Endometrium (tissue), 2 donors: ENCODE data around the gene AQP12B.
"Not testable (repeated sequence)": the region's sequence is repeated elsewhere in the genome, so short reads cannot be mapped to it uniquely, and the experiment has no call there.

ENCODE experiments used
- FAIRE-seq: peaks from 2 replicates; lab custom pipeline; 2012; peaks lifted over from hg19 to GRCh38; lab: Jason Lieb, UNC
- donor health status: control.
- donor health status: control.

Gene AQP12B

GRCh38 chr2:240683329-240683979 lies 769 bp upstream of the AQP12B start:
- not testable (repeated sequence) for FAIRE-seq

DNA sequence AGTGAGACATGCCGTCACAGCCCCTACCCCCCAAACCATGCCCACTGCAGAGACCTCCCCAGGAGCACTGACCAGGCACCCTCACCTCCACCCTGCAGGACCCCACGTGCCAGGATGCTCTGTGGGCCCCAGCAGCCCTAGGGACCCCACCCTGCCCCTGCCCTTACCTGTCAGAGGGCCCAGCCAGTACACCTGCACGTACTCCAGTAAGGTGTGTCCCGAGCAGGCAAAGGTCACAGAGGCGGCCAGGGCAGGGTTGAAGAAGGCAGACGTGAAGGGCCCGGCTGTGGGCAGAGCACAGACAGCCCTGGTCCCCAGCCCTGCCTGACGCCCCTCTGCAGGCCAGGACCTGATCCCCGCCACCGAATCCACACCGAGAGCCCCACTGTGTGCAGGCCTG lies 2.5 kb downstream of the AQP12B start:
- FAIRE-seq: not testable (repeated sequence)

DNA sequence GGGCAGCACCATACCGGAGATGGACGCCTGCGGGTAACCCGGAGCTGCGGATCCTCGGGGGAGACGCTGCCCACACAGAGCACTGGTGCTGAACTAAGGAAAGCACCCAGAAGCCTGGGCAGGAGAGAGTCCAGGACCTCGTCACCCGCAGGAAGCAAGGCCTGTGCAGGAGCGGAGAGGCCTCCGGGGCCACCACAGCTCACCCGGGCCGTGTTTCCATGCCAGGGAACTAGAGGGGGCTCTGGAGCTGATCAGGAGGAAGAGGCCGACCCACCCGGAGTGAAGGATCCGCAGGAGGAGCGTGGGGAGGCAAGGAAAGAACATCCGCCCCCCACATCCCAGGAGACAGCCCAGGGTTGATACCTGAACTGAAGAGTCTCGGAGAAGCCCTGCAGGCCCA lies 3.8 kb downstream of the AQP12B start:
- FAIRE-seq: not testable (repeated sequence)

GRCh38 chr2:240678043-240678442 lies 4.6 kb downstream of the AQP12B start:
- not testable (repeated sequence) for FAIRE-seq

- not testable (repeated sequence) for FAIRE-seq
Measured at GRCh38 chr2:240675345-240675744, 7.3 kb downstream of the AQP12B start.

DNA sequence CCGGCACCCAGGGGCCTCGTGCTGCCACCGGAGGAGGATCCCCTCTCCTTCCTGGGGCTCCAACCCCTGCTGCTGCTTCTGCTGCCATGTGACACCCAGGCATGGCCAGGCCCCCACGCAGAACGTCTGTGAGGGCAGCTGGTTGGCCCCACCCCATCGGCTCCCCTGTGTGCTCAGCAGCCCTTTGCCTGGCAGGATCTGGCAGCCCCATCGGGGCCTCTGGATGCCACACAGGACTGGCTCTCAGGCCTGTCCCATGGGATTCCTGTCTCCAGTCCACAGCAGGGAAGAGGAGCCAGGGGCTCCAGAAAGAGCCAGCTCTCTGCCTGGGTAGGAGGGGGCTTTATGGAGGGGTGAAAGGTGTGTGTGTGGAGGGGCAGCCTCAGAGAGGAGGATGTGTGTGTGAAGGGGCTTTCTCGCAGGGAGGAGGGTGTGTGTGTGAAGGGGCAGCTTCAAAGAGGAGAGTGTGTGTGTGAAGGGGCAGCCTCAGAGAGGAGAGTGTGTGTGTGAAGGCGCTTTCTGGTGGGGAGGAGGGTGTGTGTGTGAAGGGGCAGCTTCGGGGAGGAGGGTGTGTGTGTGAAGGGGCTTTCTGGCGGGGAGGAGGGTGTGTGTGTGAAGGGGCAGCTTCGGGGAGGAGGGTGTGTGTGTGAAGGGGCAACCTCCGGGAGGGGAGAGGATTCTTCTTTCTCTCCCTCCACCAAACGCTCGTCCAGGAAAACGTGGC lies 8.1 kb downstream of the AQP12B start:
- FAIRE-seq: not testable (repeated sequence)

- no peak for FAIRE-seq
Measured at GRCh38 chr2:240672701-240673190, 9.9 kb downstream of the AQP12B start.

DNA sequence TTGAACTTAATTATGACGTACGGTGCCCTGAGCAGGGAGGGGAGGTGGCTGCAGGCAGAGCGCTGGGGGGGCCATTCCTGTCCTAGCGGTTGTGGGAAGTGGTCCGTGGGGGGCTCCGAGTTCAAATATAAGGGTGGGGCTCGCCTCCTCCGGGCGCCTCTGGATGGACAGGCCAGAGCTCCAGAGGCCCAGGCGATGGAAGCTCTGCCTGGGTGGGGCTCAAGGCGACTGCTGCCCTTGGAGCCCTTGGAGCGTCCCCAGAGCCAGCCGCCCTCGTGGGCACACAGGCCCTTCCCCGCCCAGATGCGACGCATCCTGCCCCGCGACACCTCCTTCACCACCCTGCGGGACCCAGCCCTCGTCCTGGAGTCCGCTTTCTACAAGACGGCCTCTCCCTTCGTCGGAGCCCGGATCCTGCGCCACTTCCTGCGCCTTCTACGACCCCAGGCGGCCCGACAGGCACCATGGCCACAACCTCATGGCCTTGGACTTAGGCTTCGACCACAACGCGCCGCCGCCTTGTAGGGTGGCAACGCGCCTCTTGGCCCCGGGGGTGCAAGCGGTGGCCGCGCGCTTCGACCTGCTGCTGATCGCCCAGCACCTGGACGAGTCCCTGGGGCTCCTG lies 10.5 kb downstream of the AQP12B start:
- no peak for FAIRE-seq

- FAIRE-seq: no peak
Measured at GRCh38 chr2:240670950-240671349, 11.7 kb downstream of the AQP12B start.

- FAIRE-seq: no peak
Measured at GRCh38 chr2:240670402-240670801, 12.3 kb downstream of the AQP12B start.

- no peak for FAIRE-seq
Measured at GRCh38 chr2:240664622-240665021, 18.1 kb downstream of the AQP12B start.

DNA sequence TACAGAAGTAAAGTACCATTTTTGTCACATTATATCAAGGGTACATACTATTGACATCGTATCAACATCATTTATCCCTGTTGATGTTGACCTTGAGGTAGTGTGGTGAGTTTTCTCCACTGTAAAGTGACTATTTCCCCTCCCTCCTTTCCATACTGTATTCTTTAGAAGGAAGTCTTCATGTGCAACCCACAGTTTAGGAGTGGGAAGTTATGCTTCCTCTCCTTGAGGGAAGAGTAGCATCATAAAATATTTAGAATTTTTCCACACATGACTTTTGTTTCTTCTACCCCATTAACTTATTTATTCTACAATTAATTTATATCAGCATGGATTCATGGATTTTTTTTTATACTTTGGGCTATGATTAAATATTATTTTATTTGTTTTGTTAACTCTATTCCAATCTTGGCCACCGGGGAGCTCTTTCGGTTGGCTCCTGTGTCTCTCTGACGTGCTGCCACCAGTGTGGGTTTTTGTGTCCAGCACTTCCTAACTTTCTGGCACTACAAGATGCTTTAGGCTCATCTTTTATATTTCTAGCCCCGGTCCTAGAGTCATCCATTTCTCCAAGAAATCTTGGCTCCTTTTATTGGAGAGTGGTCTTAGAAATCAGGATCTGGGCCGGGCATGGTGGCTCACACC lies 19.0 kb downstream of the AQP12B start:
- no peak for FAIRE-seq

DNA sequence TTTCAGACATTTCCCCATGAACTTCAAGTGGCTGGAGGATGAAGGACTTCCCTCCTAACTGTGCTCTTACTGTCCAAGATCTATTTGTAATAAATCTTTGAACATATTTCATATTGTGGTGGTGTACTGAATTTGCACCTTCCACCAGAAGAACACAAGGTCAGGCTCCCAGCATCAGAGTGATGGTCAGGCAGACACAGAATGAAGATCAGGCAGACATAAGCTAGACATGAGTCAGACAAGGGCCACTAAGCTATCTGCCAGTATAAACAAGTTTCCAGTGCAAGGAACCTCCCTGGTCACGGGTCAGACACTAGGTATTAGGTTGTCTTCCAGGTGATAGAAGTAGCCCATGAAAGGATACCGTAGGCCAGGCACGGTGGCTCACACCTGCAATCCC lies 20.0 kb downstream of the AQP12B start:
- FAIRE-seq: no peak

DNA sequence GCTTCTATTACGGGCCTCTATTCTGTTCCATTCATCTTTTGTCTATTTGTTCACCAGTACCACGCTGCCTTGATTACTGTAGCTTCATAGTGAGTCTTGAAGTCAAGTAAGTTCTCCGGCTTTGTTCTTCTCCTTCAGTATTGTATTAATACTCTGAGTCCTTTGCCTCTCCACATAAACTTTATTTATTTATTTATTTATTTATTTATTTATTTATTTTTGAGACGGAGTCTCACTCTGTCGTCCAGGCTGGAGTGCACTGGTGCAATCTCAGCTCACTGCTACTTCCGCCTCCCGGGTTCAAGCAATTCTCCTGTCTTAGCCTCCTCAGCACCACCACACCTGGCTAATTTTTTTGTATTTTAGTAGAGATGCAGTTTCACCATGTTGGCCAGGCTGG lies 22.8 kb downstream of the AQP12B start:
- FAIRE-seq: not testable (repeated sequence)

GRCh38 chr2:240655931-240656886 lies 26.5 kb downstream of the AQP12B start:
- no peak for FAIRE-seq

DNA sequence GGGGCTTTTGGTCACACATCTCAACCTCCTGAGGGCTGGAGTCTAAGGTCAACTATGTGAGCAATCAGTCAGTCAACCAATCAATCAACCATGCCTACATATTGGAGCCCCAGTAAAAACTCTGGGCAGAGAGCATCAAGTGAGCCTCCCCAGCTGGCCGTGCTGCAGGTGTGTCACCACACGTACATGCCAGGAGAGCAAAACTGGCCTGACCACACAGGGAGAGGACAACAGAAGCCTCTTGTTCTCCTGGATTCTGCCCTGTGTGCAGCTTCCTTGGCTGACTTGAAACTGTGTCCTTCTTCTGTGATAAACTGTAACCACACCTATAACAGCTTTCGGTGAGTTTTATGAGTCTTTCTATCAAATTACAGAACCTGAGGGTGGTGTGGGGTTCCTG lies 31.5 kb downstream of the AQP12B start:
- no peak for FAIRE-seq

DNA sequence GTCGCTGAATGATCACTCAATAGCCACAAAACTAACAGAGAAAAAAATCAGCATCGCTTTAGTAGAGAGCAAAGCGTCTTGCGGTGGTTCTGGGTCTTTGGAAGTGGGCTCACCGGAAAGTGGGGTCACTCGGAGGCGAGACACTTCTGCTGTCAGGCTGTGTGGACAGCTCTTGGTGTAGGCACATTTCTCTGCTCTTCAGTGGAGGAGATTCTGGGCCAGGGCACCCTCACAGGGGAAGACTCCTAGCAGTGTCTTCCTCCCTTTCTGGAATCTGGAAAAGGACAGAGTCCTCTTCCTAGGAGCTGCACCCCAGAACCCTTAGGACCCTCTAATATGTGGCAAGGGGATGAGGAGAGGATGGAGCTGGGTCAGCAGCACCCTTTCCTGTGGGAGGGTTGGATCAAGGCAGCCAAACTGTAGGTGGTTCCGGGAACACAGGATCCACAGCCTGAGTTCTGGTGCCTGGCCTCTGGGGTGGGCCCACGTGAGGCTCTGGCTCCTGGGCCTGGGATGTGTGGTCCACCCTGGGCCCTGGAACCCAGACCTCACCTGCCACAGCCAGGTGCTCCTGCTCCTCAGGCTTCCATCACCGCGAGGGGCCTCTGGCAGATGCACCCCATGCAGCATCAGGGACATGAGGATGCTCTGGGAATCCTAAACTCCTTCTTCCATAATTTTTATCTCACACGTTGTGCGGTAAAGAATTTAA lies 32.3 kb downstream of the AQP12B start:
- no peak for FAIRE-seq

DNA sequence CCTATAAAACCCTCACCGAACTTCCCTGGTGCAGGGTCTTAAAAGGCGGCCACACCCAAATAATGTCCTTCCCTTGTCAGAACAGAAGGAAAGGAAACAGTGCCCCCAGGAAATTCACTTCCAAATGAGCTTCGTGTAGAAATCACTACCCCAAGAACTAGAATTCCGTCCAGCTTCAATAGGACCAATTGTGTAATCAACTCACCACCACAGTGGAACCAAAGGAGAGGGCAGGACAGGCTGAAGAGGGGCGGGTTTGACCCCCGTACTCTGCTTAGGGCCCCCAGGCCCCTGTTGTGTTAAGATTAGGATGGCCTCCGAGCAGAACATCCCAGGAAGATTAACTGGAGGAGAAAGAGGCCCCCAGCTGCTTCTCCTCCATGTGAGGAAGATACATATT lies 33.4 kb downstream of the AQP12B start:
- no peak for FAIRE-seq

DNA sequence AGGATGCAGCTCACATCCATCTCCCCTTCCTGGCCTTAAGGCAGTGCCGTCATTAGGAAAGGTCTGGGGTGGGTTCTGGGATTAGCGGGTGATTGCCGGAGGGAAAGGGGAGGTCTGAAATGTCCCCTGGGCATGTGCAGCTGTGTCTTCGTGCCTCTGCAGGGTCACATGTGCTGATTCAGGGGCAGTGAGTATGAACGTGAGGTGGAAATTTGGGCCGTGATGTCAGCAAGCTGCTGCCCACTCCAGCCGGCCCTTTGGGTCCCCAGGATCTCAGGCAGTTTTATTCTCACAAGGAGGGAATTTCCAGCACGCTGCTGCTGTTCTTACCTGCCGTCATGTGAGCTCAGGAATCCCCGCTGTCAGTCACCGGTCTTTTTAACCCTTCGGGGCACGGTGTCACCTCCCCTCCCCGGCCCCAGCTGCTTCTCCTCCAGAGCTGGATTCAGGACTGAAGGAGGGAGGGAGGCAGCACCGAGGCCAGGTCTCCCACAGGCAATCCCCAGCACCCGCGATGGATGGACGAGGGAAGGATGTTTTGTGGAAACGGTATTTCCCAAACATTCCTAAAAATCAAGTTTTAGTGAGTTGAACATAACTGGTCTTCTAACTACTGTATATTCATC lies 33.9 kb downstream of the AQP12B start:
- FAIRE-seq: no peak

DNA sequence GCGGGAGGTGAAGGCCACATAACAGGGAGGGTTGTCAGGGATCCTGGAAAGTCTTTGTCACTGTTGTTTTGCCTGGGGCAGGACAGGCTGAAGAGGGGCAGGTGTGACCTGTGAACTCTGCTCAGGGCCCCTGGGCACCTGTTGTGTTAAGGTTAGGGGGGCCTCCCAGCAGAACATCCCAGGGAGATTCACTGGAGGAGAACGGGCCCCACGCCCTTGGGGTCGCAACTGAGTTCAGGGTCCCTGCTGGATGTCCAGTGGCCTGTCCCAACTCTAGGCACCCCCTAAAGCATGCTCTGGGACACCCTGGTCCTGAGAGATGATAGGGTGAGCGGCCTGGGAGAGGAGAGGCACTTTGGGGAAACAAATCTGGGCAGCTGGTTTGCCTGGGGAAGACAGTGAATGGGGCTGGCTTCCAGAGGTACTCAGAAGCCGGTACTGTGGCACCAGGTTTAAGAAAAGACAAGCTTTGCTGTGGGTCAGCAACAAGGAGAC lies 34.5 kb downstream of the AQP12B start:
- no peak for FAIRE-seq
